Activated CD8-positive, alpha-beta T cell treated with anti-CD3 and anti-CD28 coated beads for 36 hours (primary cell): ENCODE results near the gene ZNF254. TPM values are rescaled to one million over a fixed set of nuclear protein-coding genes. Genes with fewer than 3 reads are reported as not detected.

Experiments
- ATAC-seq: fragments of 200-7000 bp; cut with Tn5 transposase; one replicate; pipeline ENCODE4 v1.10.0; 2021; ENCODE audit warnings: mild to moderate bottlenecking, moderate library complexity
- CTCF ChIA-PET: fragments of 350-600 bp; sonication (Branson Sonifier 250); formaldehyde crosslinking; loops from one replicate; lab custom pipeline; 2021; ENCODE audit warnings: antibody characterized with exemption; lab: Charles Lee
- POLR2A ChIA-PET: fragments of 350-600 bp; sonication (Branson Sonifier 250); formaldehyde crosslinking; loops from one replicate; lab custom pipeline; 2021; ENCODE audit warnings: antibody characterized with exemption; lab: Charles Lee
- DNase-seq: peaks from one replicate; pipeline ENCODE4 v3.0.0-alpha.2; 2020
- H3K27ac Mint-ChIP-seq: one replicate; pipeline ENCODE4 v1.8.0; 2021; ENCODE audit warnings: mild to moderate bottlenecking, mixed read lengths
- H3K27me3 Mint-ChIP-seq: one replicate; pipeline ENCODE4 v1.8.0; 2021; ENCODE audit warnings: mixed read lengths
- H3K36me3 Mint-ChIP-seq: one replicate; pipeline ENCODE4 v1.8.0; 2021; ENCODE audit warnings: low read depth, mixed read lengths
- H3K4me1 Mint-ChIP-seq: one replicate; pipeline ENCODE4 v1.8.0; 2021; ENCODE audit warnings: low read depth, mixed read lengths
- H3K4me3 Mint-ChIP-seq: one replicate; pipeline ENCODE4 v1.8.0; 2021; ENCODE audit warnings: mild to moderate bottlenecking, moderate library complexity, mixed read lengths
- H3K9me3 Mint-ChIP-seq: one replicate; pipeline ENCODE4 v1.8.0; 2021; ENCODE audit warnings: mixed read lengths
- CTCF ChIP-seq: fragments of 200-600 bp; IDR thresholded peaks from one replicate; pipeline ENCODE4 v1.8.0; 2022; ENCODE audit warnings: antibody characterized with exemption, mild to moderate bottlenecking
- intact Hi-C: fragments of 100-400 bp; cut with micrococcal nuclease; formaldehyde crosslinking; loops from one replicate; pipeline ENCODE4 v1.10.0; 2022
- total RNA-seq, 2 experiments: library from RNA; stranded (reverse); gene quantifications; one replicate each; pipeline ENCODE4 v1.2.3, GENCODE V29; 2021

The ZNF254 gene
- total RNA-seq, 2 experiments from 2014 or later, result 9.7 to 10.0 TPM

DNA sequence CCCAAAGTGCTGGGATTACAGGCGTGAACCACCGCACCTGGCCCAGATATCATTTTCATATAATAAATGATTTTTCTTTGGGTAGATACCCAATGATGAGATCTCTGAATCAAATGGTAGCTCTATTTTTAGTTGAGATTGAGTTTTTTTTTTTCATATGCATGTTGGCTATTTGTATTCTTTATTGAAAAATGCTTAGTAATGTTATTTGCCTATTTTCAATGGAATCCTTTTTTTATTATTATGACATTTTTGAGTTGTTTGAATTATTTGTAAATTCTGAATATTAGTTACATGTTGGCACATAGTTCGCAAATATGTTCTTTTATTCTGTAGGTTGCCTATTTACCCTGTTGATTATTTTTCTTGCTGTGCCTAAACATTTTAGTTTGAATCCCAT, 55.8 kb downstream of the ZNF254 start:
- POLR2A ChIA-PET, result no interaction called here
- intact Hi-C loops, result no loop called here
- H3K9me3 Mint-ChIP-seq, result peaks cover 40% of the 10 kb centered on the region
- H3K4me1 Mint-ChIP-seq, result no peaks in the 10 kb centered on the region
- CTCF ChIA-PET, result interaction anchor here (0.6 kb wide), 1 partner anchor 57 kb away, joined by 3 read pairs; no protein-coding TSS in a partner anchor
- no peak overlapping the region for H3K27ac Mint-ChIP-seq
- TF ChIP-seq CTCF, result no peak
- H3K4me3 Mint-ChIP-seq, result no peak overlapping the region
- H3K27me3 Mint-ChIP-seq, result no peaks in the 10 kb centered on the region
- peaks cover 27% of the 10 kb centered on the region for H3K36me3 Mint-ChIP-seq
- DNase-seq, result no peak
- no peak for ATAC-seq

- DNase-seq (no peak), ATAC-seq (no peak)
- Mint-ChIP-seq H3K36me3 (peaks cover 22% of the 10 kb centered on the region), H3K27ac (no peak overlapping the region), H3K9me3 (peaks cover 61% of the 10 kb centered on the region), H3K4me3 (no peak overlapping the region), H3K27me3 (no peaks in the 10 kb centered on the region), H3K4me1 (no peaks in the 10 kb centered on the region)
- CTCF ChIA-PET, result no interaction called here
- POLR2A ChIA-PET, result no interaction called here
- TF ChIP-seq CTCF, result no peak
- intact Hi-C loops, result no loop called here
Measured at GRCh38 chr19:24159707-24160106, 72.7 kb downstream of the ZNF254 start.

- DNase-seq, result no peak
- TF ChIP-seq CTCF, result no peak
- ATAC-seq, result no peak
- H3K4me3 Mint-ChIP-seq, result no peak overlapping the region
- POLR2A ChIA-PET, result no interaction called here
- CTCF ChIA-PET, result no interaction called here
- peaks cover 69% of the 10 kb centered on the region for H3K9me3 Mint-ChIP-seq
- intact Hi-C loops, result no loop called here
- H3K4me1 Mint-ChIP-seq, result no peaks in the 10 kb centered on the region
- peaks cover 16% of the 10 kb centered on the region for H3K36me3 Mint-ChIP-seq
- no peak overlapping the region for H3K27ac Mint-ChIP-seq
- no peaks in the 10 kb centered on the region for H3K27me3 Mint-ChIP-seq
Measured at GRCh38 chr19:24166055-24166454, 79.1 kb downstream of the ZNF254 start.

GRCh38 chr19:24173882-24174281, 86.9 kb downstream of the ZNF254 start:
- no peak for TF ChIP-seq CTCF
- ChIA-PET CTCF (no interaction called here), POLR2A (no interaction called here)
- Mint-ChIP-seq H3K9me3 (peaks cover 35% of the 10 kb centered on the region), H3K27me3 (no peaks in the 10 kb centered on the region), H3K36me3 (peaks cover 3% of the 10 kb centered on the region), H3K4me1 (no peaks in the 10 kb centered on the region), H3K27ac (no peak overlapping the region), H3K4me3 (no peak overlapping the region)
- ATAC-seq (no peak), DNase-seq (no peak)
- intact Hi-C loops, result no loop called here

GRCh38 chr19:24177686-24178085, 90.7 kb downstream of the ZNF254 start:
- no peak for DNase-seq
- no peak for TF ChIP-seq CTCF
- no peak overlapping the region for H3K4me3 Mint-ChIP-seq
- CTCF ChIA-PET, result no interaction called here
- H3K9me3 Mint-ChIP-seq, result peaks cover 19% of the 10 kb centered on the region
- H3K4me1 Mint-ChIP-seq, result no peaks in the 10 kb centered on the region
- H3K36me3 Mint-ChIP-seq, result peaks cover 2% of the 10 kb centered on the region
- intact Hi-C loops, result no loop called here
- H3K27me3 Mint-ChIP-seq, result no peaks in the 10 kb centered on the region
- POLR2A ChIA-PET, result no interaction called here
- ATAC-seq, result no peak
- no peak overlapping the region for H3K27ac Mint-ChIP-seq
